ENCODE results near the gene PROM1.

- no peak for TF ChIP-seq CTCF (IDR thresholded peaks at IDR 0.05)
- no peak for TF ChIP-seq EP300 (IDR thresholded peaks at IDR 0.05)
- TF ChIP-seq POLR2A (IDR thresholded peaks at IDR 0.05) = no peak
- no peak for TF ChIP-seq POLR2AphosphoS5 (IDR thresholded peaks at IDR 0.05)
Measured at GRCh38 chr4:16126714-16127113, 42.9 kb upstream of the PROM1 start.
